Fibroblast of skin of right biceps (primary cell): ENCODE results near the gene FAM217A.
"Not testable (repeated sequence)": the region's sequence is repeated elsewhere in the genome, so short reads cannot be mapped to it uniquely, and the experiment has no call there.

Source experiments
- DNase-seq: peaks from one replicate; pipeline ENCODE4 v3.0.0-alpha.2; 2013

The FAM217A gene

GRCh38 chr6:4078691-4079471, at the start of gene FAM217A:
TSS of gene FAM217A (minus strand) at chr6:4079137. CDS start at chr6:4077414, 1,723 bp downstream.
- DNase-seq, result no peak

DNA sequence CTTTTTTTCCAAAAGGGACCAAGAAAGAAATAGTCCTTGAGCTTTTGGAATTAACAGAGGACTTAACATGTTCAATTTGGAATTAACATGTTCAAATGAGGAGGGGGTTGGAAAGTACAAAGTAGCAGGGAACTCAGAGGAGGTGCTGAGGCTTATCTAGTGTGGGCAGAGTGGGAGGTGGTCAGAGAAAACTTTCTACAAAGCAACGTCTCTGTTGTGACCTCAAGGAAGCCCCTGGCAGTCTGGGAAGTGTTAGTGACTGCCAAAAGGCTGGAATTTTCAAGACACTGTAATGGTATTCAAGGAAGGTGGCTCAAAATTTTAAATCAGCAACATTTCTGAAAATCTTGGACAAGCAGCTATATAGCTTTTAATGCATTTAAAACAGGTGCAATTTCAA, 49.1 kb upstream of the FAM217A start:
- no peak for DNase-seq

DNA sequence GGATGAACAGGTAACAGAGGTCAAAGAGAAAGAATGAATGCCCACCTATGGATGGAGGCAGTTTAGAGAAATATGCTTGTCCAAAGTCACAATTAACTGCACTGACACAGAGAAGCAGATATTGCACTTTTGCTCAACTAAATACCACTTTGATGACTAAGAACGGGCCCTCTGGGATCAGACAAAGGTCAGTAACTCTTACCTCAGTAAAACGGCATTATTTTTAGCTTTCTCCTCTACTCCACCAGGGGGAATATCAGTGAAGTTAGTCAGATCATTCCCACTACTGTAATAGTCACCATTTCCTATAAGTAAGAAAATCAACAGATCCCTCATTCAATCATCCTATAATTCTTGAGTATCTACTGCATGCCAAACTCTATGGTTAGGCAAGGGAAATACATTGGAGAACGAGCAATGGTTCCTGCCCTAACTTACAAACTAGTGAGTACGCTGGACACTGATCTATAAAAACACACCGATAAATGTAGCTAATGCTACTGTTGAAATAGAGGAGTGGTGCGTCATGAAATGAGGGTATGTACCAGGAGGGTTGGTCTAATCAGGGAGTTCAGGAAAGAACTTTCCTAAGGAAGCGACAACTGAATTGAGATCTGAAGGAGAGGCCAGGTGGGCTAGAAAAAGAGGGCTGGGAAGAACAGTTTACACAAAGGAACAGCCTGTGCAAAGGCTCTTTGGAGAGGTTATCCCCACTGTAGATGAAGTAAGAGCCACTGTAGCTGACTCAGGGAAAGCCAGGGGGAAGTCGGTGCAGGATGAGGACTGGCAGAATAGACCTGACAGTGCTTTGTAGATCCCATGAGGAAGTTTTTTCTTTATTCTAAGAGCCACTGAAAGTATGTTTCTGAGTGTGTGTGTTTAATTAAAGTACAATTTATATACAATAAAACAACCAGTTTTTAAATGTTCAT, 47.3 kb upstream of the FAM217A start:
- peak; percentile 96 for DNase-seq

DNA sequence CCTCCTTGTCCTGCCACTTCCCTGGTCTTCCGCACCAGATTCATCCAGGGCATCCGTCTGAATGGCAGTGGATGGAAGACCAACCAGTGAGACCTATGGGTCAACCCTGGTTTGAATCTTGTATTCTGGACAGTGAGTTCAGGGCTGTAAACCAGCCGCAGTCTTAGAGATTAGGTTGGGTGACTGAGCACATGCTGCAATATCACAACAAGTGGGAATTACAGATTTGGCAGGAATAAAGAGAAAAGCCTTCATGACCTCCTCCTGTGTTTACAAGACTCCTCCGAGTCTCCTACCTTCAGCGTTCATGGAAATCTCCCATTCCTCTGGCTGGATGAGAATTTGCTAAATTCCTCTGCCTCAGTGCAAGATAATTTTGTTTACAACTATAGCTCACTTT, 46.6 kb upstream of the FAM217A start:
- peak; percentile 12 for DNase-seq

DNA sequence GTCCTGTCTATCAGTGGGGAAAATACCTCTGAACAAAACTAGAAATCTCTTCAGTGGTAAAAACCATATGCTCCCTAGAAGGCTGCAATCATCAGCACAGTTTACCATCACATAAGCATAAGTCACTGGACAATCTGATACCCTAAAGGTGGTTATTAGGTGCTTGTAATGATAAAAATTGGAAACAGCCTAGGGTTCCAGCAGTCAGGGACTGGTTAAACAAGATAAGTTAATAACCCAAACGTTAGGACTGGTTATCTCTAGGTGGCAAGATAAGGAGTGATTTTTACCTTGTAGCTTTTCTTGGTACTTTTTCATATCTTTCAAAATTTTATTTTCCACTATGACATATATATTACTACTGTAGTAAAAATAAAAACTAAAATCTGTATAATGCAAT, 45.4 kb upstream of the FAM217A start:
- no peak for DNase-seq

DNA sequence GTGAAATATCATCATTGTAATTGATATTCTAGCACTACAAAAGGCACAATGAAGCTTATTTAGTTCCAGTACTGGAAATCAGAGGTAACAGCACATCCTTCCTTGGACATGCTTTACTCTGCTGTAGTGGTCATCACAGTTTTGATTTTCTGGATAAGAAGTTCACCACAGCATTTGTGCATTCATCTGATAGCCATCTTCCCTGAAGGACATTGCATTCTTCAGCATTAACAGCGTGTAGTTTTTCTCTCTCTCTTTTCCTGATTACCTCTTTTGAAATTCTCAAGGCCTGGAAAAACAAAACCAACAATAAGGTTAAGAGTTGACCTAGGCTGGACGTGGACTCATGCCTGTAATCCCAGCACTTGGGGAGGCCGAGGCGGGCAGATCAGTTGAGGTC, 36.8 kb upstream of the FAM217A start:
- no peak for DNase-seq

GRCh38 chr6:4114123-4114522, 35.2 kb upstream of the FAM217A start:
- no peak for DNase-seq

DNA sequence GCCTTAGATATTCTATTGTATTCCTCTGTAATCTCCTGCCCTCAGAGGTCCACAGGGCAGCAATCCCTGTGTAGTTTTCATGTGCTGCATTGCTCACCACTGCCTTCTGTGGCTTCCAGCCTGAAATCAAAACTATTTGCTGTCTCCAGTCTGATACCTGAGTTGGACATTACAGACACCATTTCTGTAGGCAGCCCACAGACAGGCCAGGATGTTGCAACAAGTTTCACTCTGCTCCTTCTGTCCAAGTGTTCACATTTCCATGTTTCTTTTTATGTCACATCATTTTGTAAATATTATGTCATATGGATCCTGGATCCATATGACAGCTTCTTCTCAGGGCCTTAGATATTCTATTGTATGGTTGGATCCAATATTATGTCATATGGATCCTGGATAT, 34.7 kb upstream of the FAM217A start:
- no peak for DNase-seq

DNA sequence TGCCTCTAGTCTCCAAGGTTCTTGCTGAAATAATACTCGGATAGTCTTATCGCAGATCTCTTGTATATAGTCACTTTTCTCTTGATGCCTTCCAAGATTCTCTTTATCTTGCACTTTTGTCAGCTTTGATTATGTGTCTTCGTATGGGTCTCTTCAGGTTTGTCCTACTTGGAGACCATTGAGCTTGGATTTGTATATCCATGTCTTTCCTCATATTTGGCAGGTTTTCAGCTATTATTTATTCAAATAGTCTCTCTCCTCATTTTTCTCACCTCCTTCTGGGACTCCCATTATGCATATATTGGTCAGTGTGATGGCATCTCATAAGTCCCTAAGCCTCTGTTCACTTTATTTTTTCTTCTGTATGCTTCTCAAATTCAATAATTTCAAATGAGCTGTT, 33.4 kb upstream of the FAM217A start:
- no peak for DNase-seq

DNA sequence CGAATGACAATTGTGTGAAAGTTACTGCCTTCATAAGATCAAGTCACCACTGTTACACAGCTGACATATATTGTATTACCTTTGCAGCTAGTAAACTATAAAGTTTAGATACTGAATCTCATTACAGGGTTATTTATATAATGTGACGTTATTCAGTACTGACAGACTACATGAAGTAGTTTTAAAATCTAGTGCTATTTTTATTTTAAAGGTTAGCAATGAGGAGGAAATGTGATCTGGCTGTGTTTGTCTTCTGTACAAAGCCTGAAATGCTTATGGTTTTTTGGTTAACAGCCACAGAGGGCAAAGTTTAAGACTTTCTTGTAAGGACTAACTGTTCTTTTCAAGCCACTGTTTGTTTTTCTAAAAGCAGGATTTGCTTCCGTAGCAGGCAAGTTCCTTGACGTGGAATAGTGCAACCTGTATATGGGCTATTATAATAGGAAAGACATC, 30.5 kb upstream of the FAM217A start:
- not testable (repeated sequence) for DNase-seq

DNA sequence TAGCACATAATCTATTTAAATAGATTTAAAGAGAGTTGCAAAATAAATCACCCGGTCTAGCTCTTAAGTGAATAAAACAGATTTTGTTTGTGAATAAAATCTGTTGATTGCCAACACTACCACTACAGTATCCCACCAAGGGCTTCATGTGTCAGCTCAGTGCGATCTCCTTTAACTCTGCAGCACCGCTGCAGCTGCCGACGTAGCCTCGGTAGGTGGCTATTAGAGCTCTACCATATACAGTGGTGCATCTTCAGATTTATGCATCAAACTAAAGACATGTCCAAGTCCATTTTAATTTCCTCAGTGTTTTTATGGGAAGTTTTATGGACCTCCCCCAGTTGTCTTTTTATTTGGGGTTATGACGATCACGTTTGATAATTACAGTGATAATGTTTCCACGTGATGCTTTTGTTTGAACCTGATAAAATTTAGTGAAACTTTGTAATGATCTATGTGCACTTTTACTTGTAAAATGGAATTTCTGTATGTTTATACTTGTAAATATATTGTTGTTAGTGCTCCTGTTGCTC, 29.7 kb upstream of the FAM217A start:
- DNase-seq, result no peak

GRCh38 chr6:4107873-4108272, 28.9 kb upstream of the FAM217A start:
- no peak for DNase-seq

- DNase-seq, result no peak
Observed at GRCh38 chr6:4105980-4106536, 27.1 kb upstream of the FAM217A start.

DNA sequence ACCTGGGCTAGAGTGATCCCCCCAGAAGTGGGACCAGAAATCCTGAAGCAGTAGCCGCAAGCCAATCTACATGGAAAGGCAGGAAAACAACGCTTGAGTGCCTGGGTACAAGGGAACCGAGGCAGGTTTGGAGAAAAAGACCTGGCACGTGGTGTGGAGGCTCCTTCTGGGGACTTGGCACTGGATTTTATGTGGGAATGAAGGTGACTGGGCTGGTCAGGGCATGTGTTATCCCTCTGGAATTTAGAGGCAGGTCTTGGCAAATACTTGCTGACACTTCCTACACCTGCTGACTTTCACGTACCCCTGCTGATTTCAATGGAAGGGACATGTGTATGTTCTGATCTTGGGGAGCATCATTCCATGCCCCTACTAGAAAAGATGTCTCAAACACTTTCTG, 25.0 kb upstream of the FAM217A start:
- DNase-seq, result no peak

DNA sequence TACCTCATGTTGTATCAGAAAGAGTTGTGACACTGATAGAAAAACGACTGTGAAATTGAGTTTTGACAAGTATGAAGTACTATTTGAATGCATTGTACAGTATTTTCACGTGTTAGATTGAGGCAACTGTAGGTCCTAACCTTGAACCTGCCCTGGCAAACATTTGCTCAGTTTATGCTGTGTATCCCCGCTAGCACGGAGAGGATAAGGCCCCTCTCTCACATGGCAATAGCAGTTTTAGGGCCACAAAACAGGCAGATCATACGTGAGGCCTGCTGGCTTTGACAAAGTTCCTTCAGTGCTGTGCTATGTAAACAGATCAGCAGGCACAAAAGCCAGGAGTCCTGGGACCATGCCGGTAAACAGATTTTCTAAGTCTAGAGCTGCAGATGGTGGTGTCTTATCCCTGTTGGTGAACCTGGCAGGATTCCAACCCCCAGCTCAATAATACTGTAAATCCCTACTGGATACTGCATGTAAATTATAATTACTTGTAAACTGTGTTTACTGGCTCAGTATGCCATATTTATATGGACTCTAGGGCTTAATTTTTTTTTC, 23.8 kb upstream of the FAM217A start:
- DNase-seq, result no peak

GRCh38 chr6:4101298-4101697, 22.4 kb upstream of the FAM217A start:
- DNase-seq, result no peak

DNA sequence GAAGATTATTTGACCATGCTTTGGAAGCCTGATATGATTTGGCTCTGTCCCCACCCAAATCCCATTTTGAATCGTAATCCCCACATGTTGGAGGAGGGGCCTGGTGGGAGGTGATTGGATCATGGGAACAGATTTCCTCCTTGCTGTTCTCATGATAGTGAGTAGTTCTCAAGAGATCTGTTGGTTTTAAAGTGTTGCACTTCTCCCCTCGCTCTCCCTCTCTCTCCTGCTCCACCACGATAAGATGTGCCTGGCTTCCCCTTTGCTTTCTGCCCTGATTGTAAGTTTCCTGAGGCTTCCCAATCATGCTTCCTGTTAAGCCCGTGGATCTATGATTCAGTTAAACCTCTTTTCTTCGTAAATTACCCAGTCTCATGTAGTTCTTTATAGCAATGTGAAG, 21.7 kb upstream of the FAM217A start:
- no peak for DNase-seq

DNA sequence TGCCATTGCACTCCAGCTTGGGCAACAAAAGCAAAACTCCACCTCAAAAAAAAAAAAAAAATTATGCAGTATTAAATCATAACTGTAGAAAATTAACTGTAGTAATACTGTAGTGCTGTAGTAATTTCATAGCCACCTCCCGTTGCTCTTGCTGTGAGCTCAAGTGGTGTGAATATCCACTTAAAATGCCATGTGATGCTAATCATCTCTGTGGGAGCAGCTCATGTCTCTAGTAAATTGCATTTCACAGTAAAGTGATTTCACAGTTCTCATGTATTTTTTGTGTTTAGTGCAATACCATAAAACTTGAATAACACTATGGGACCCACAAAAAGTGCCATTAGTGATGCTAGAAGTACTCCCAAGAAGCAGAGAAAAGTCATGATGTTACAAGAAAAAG, 14.4 kb upstream of the FAM217A start:
- DNase-seq, result no peak

GRCh38 chr6:4091941-4092340, 13.0 kb upstream of the FAM217A start:
- no peak for DNase-seq

- not testable (repeated sequence) for DNase-seq
Observed at GRCh38 chr6:4090043-4090442, 11.1 kb upstream of the FAM217A start.

- no peak for DNase-seq
Observed at GRCh38 chr6:4088704-4089103, 9.8 kb upstream of the FAM217A start.

GRCh38 chr6:4085332-4085700, 6.4 kb upstream of the FAM217A start:
- DNase-seq, result peak; percentile 77
